Left lung (tissue), 4 donors: ENCODE results near the gene MTCL3.

ENCODE experiments used
- ATAC-seq: fragments of 200-7000 bp; cut with Tn5 transposase; one replicate; pipeline ENCODE4 v1.9.1; 2020; ENCODE audit warnings: moderate library complexity
- DNase-seq, 4 donors: peaks; one replicate each; pipeline ENCODE4 v3.0.0-alpha.2; 2013 to 2020
- H3K27ac ChIP-seq, 2 donors: fragments of 200-600 bp; sonication (generic) in 1 of 2; one replicate each; pipeline versions ENCODE4 v1.5.0 to v1.8.0; 2020 to 2021
- H3K27me3 ChIP-seq, 2 donors: fragments of 200-600 bp; sonication (generic) in 1 of 2; one replicate each; pipeline versions ENCODE4 v1.5.0 to v1.8.0; 2020 to 2021
- H3K36me3 ChIP-seq, 2 donors: fragments of 200-600 bp; sonication (generic) in 1 of 2; one replicate each; pipeline versions ENCODE4 v1.5.0 to v1.8.0; 2020 to 2021
- H3K4me1 ChIP-seq, 2 donors: fragments of 200-600 bp; one replicate each; pipeline ENCODE4 v1.8.0; 2021
- H3K4me3 ChIP-seq, 2 donors: fragments of 200-600 bp; sonication (generic) in 1 of 2; one replicate each; pipeline versions ENCODE4 v1.5.0 to v1.8.0; 2020 to 2021; ENCODE audit warnings: mild to moderate bottlenecking in 1 of 2
- H3K9me3 ChIP-seq, 2 donors: fragments of 200-600 bp; sonication (generic) in 1 of 2; one replicate each; pipeline versions ENCODE4 v1.5.0 to v1.8.0; 2020 to 2021
- intact Hi-C, 2 donors: fragments of 100-400 bp; cut with DNase I; formaldehyde crosslinking; loops; one replicate each; pipeline versions ENCODE4 v1.11.2 to v1.14.2; 2022
- TF ChIP-seq, protein P1 (sequence below), 2 donors: fragments of 200-600 bp; sonication (generic) in 1 of 2; IDR thresholded peaks; one replicate each; pipeline versions ENCODE4 v1.5.0 to v1.8.0; 2021; ENCODE audit warnings: antibody characterized with exemption in 2 of 2
- donor health status: DM: no; HTN: yes; CAD: no.
- donor health status: DM: no; HTN: no; CAD: no.

MTCL3 gene

GRCh38 chr6:127497410-127497809, 21.7 kb downstream of the MTCL3 start:
- no peak for DNase-seq
- no peak for ATAC-seq

GRCh38 chr6:127496471-127496870, 22.7 kb downstream of the MTCL3 start:
- H3K4me1 ChIP-seq, result no peaks in the 10 kb centered on the region
- TF ChIP-seq, protein P1, sequence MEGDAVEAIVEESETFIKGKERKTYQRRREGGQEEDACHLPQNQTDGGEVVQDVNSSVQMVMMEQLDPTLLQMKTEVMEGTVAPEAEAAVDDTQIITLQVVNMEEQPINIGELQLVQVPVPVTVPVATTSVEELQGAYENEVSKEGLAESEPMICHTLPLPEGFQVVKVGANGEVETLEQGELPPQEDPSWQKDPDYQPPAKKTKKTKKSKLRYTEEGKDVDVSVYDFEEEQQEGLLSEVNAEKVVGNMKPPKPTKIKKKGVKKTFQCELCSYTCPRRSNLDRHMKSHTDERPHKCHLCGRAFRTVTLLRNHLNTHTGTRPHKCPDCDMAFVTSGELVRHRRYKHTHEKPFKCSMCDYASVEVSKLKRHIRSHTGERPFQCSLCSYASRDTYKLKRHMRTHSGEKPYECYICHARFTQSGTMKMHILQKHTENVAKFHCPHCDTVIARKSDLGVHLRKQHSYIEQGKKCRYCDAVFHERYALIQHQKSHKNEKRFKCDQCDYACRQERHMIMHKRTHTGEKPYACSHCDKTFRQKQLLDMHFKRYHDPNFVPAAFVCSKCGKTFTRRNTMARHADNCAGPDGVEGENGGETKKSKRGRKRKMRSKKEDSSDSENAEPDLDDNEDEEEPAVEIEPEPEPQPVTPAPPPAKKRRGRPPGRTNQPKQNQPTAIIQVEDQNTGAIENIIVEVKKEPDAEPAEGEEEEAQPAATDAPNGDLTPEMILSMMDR (IDR thresholded peaks at IDR 0.05), result no peak
- H3K36me3 ChIP-seq, result no peaks in the 10 kb centered on the region
- no peak overlapping the region for H3K4me3 ChIP-seq
- no peaks in the 10 kb centered on the region for H3K27me3 ChIP-seq
- ATAC-seq, result no peak
- H3K9me3 ChIP-seq, result no peaks in the 10 kb centered on the region
- DNase-seq, result no peak
- intact Hi-C loops, result no loop called here
- H3K27ac ChIP-seq, result no peak overlapping the region

More at GRCh38 chr6:127497410-127497809, 21.7 kb downstream of the MTCL3 start:
- no peaks in the 10 kb centered on the region for H3K4me1 ChIP-seq
- intact Hi-C loops, result no loop called here
- no peak overlapping the region for H3K27ac ChIP-seq
- no peaks in the 10 kb centered on the region for H3K27me3 ChIP-seq
- H3K4me3 ChIP-seq, result no peak overlapping the region
- TF ChIP-seq, protein P1 (IDR thresholded peaks at IDR 0.05), result no peak
- no peaks in the 10 kb centered on the region for H3K36me3 ChIP-seq
- H3K9me3 ChIP-seq, result no peaks in the 10 kb centered on the region

- H3K36me3 ChIP-seq, result no peaks in the 10 kb centered on the region
- TF ChIP-seq, protein P1 (IDR thresholded peaks at IDR 0.05), result no peak
- intact Hi-C loops, result no loop called here
- no peak overlapping the region for H3K27ac ChIP-seq
- DNase-seq (no peak), ATAC-seq (no peak)
- H3K4me3 ChIP-seq, result no peak overlapping the region
- H3K9me3 ChIP-seq, result no peaks in the 10 kb centered on the region
- no peaks in the 10 kb centered on the region for H3K27me3 ChIP-seq
- H3K4me1 ChIP-seq, result no peaks in the 10 kb centered on the region
Observed at GRCh38 chr6:127494240-127494767, 24.8 kb downstream of the MTCL3 start.

- no peak overlapping the region for H3K27ac ChIP-seq
- TF ChIP-seq, protein P1 (IDR thresholded peaks at IDR 0.05), result no peak
- no peaks in the 10 kb centered on the region for H3K9me3 ChIP-seq
- no peak for DNase-seq
- H3K4me3 ChIP-seq, result no peak overlapping the region
- H3K27me3 ChIP-seq, result no peaks in the 10 kb centered on the region
- ATAC-seq, result no peak
- intact Hi-C loops, result no loop called here
- H3K36me3 ChIP-seq, result no peaks in the 10 kb centered on the region
- H3K4me1 ChIP-seq, result peaks cover 0 to under 1% of the 10 kb centered on the region in 2 donors
Observed at GRCh38 chr6:127489248-127489647, 29.9 kb downstream of the MTCL3 start.

- TF ChIP-seq, protein P1 (IDR thresholded peaks at IDR 0.05), result no peak
- DNase-seq (no peak), ATAC-seq (no peak)
- H3K9me3 ChIP-seq, result no peaks in the 10 kb centered on the region
- peaks cover 0 to 11% of the 10 kb centered on the region in 2 donors for H3K4me1 ChIP-seq
- intact Hi-C loops, result no loop called here
- H3K27ac ChIP-seq, result no peak overlapping the region
- H3K4me3 ChIP-seq, result no peak overlapping the region
- H3K27me3 ChIP-seq, result no peaks in the 10 kb centered on the region
- no peaks in the 10 kb centered on the region for H3K36me3 ChIP-seq
Observed at GRCh38 chr6:127486934-127487333, 32.2 kb downstream of the MTCL3 start.
